H1 (cell line): ENCODE results near the gene VPS13D. TPM values are rescaled to one million over a fixed set of nuclear protein-coding genes. Genes with fewer than 3 reads are reported as not detected.

Experiments used
- CTCF ChIA-PET: fragments of 300-600 bp; sonication (Branson Sonifier 250); formaldehyde crosslinking; loops from one replicate; lab custom pipeline; 2021; ENCODE audit not compliant: partially characterized antibody; lab: Charles Lee
- POLR2A ChIA-PET: fragments of 300-600 bp; sonication (Branson Sonifier 250); formaldehyde crosslinking; loops from one replicate; lab custom pipeline; 2021; ENCODE audit warnings: inconsistent platforms; ENCODE audit not compliant: partially characterized antibody; lab: Charles Lee
- DNase-seq, 2 experiments: peaks; one replicate each; pipeline versions ENCODE4 v3.0.0 to v3.0.0-alpha.2; 2010 to 2022; ENCODE audit warnings: low spot score in 2 of 2, low read depth in 1 of 2, mixed read lengths in 1 of 2
- FAIRE-seq: peaks from 2 replicates; lab custom pipeline; 2011; peaks lifted over from hg19 to GRCh38; lab: Jason Lieb, UNC
- H2AFZ ChIP-seq: 2 replicates; pipeline ENCODE4 v1.8.1; 2012; ENCODE audit warnings: low read length, inconsistent platforms
- H2AK5ac ChIP-seq: 2 replicates; pipeline ENCODE4 v1.6.1; 2013; ENCODE audit warnings: low read depth, low read length
- H2BK120ac ChIP-seq: replicated peaks from 2 replicates; pipeline ENCODE3; 2013; ENCODE audit warnings: low read depth, low read length, inconsistent platforms
- H2BK12ac ChIP-seq: 2 replicates; pipeline ENCODE4 v1.6.1; 2013; ENCODE audit warnings: low read depth, low read length
- H2BK15ac ChIP-seq: 2 replicates; pipeline ENCODE4 v1.6.1; 2013; ENCODE audit warnings: low read length
- H2BK20ac ChIP-seq: 2 replicates; pipeline ENCODE4 v1.6.1; 2013; ENCODE audit warnings: low read length
- H2BK5ac ChIP-seq: 2 replicates; pipeline ENCODE4 v1.6.1; 2013; ENCODE audit warnings: low read depth, low read length
- H3K14ac ChIP-seq: 2 replicates; pipeline ENCODE4 v1.6.1; 2013; ENCODE audit warnings: inconsistent platforms; ENCODE audit not compliant: insufficient read length
- H3K18ac ChIP-seq: 2 replicates; pipeline ENCODE4 v1.6.1; 2013; ENCODE audit warnings: low read length; ENCODE audit errors: extremely low read depth
- H3K23ac ChIP-seq: 2 replicates; pipeline ENCODE4 v1.6.1; 2013; ENCODE audit warnings: inconsistent platforms; ENCODE audit not compliant: insufficient read length
- H3K23me2 ChIP-seq: 2 replicates; pipeline ENCODE4 v1.6.1; 2013; ENCODE audit warnings: low read depth, low read length
- H3K27ac ChIP-seq: 2 replicates; pipeline ENCODE4 v1.6.1; 2011; ENCODE audit warnings: low read depth, low read length, inconsistent platforms
- H3K27me3 ChIP-seq, 4 experiments: replicated peaks in 1 of 4; 1 replicate in 1 of 4; 2 replicates in 3 of 4; pipeline versions ENCODE4 v1.6.1 to v1.8.1; 2011 to 2013; ENCODE audit warnings: low read length in 3 of 4, mild to moderate bottlenecking in 3 of 4, inconsistent platforms in 2 of 4, mixed read lengths in 2 of 4, moderate library complexity in 1 of 4; ENCODE audit not compliant: control insufficient read depth in 3 of 4, insufficient read depth in 3 of 4; ENCODE audit errors: extremely low read depth in 1 of 4
- H3K36me3 ChIP-seq, 4 experiments: 2 replicates each; pipeline versions ENCODE4 v1.6.1 to v1.8.1; 2011 to 2013; ENCODE audit warnings: mild to moderate bottlenecking in 4 of 4, low read length in 3 of 4, moderate library complexity in 2 of 4, control low read depth in 1 of 4, inconsistent platforms in 1 of 4; ENCODE audit not compliant: insufficient read depth in 4 of 4, control insufficient read depth in 2 of 4
- H3K4ac ChIP-seq: replicated peaks from 2 replicates; pipeline ENCODE3; 2013; ENCODE audit warnings: low read length, low read depth, mixed read lengths, inconsistent platforms; ENCODE audit not compliant: insufficient read length
- H3K4me1 ChIP-seq, 4 experiments: replicated peaks in 1 of 4; 1 replicate in 1 of 4; 2 replicates in 3 of 4; pipeline versions ENCODE4 v1.6.1 to v1.8.1; 2011 to 2013; ENCODE audit warnings: low read length in 3 of 4, inconsistent platforms in 2 of 4, mixed read lengths in 1 of 4; ENCODE audit not compliant: insufficient read depth in 4 of 4, control insufficient read depth in 3 of 4
- H3K4me2 ChIP-seq, 2 experiments: 2 replicates each; pipeline versions ENCODE4 v1.6.1 to v1.8.1; 2011 to 2013; ENCODE audit warnings: low read depth in 2 of 2, low read length in 2 of 2, control low read depth in 1 of 2, inconsistent platforms in 1 of 2, mild to moderate bottlenecking in 1 of 2; ENCODE audit not compliant: insufficient read depth in 1 of 2
- H3K4me3 ChIP-seq, 4 experiments: fragments of 200-600, 300-600 bp in 1 of 4; sonication (generic), shearing (Covaris generic), sonication (Bioruptor Twin) in 1 of 4; 2 replicates each; pipeline versions ENCODE4 v1.5.1 to v1.8.1; 2011 to 2016; ENCODE audit warnings: low read length in 4 of 4, low read depth in 3 of 4, control low read depth in 2 of 4, inconsistent platforms in 2 of 4, mild to moderate bottlenecking in 2 of 4, mixed read lengths in 1 of 4, moderate library complexity in 1 of 4; ENCODE audit not compliant: insufficient read depth in 2 of 4; ENCODE audit errors: extremely low read depth in 1 of 4
- H3K56ac ChIP-seq: replicated peaks from 2 replicates; pipeline ENCODE3; 2013; ENCODE audit warnings: low read depth, mild to moderate bottlenecking, mixed read lengths, low read length, inconsistent platforms; ENCODE audit not compliant: insufficient read length
- H3K79me1 ChIP-seq: 2 replicates; pipeline ENCODE4 v1.6.1; 2013; ENCODE audit warnings: low read depth, low read length, control low read depth
- H3K79me2 ChIP-seq, 2 experiments: 2 replicates each; pipeline versions ENCODE4 v1.6.1 to v1.8.1; 2012 to 2013; ENCODE audit warnings: low read length in 2 of 2, mild to moderate bottlenecking in 2 of 2, inconsistent platforms in 1 of 2; ENCODE audit not compliant: insufficient read depth in 2 of 2, control insufficient read depth in 1 of 2
- H3K9ac ChIP-seq, 4 experiments: replicated peaks in 1 of 4; 1 replicate in 1 of 4; 2 replicates in 3 of 4; pipeline versions ENCODE4 v1.6.1 to v1.8.1; 2011 to 2013; ENCODE audit warnings: low read depth in 3 of 4, low read length in 3 of 4, control low read depth in 2 of 4, mild to moderate bottlenecking in 2 of 4, moderate library complexity in 2 of 4, inconsistent platforms in 1 of 4; ENCODE audit errors: extremely low read depth in 1 of 4
- H3K9me3 ChIP-seq, 2 experiments: 2 replicates each; pipeline versions ENCODE4 v1.6.1 to v1.8.1; 2012 to 2013; ENCODE audit warnings: mild to moderate bottlenecking in 2 of 2, moderate library complexity in 2 of 2, control low read depth in 1 of 2, inconsistent platforms in 1 of 2, low read depth in 1 of 2, low read length in 1 of 2, mixed read lengths in 1 of 2; ENCODE audit not compliant: insufficient read depth in 2 of 2
- H4K20me1 ChIP-seq, 2 experiments: replicated peaks in 1 of 2; 2 replicates each; pipeline versions ENCODE3 to v1.8.1; 2011 to 2013; ENCODE audit warnings: inconsistent platforms in 2 of 2, low read length in 2 of 2, mild to moderate bottlenecking in 1 of 2; ENCODE audit not compliant: insufficient read depth in 2 of 2, control insufficient read depth in 1 of 2
- H4K5ac ChIP-seq: 2 replicates; pipeline ENCODE4 v1.6.1; 2013; ENCODE audit warnings: low read length, low read depth, mixed read lengths, inconsistent platforms; ENCODE audit not compliant: insufficient read length
- H4K8ac ChIP-seq: 2 replicates; pipeline ENCODE4 v1.8.0; 2013; ENCODE audit warnings: mild to moderate bottlenecking, moderate library complexity, low read length, inconsistent platforms; ENCODE audit not compliant: insufficient read depth; ENCODE audit errors: extremely low read depth
- H4K91ac ChIP-seq: replicated peaks from 2 replicates; pipeline ENCODE3; 2013; ENCODE audit warnings: low read length, mixed read lengths, inconsistent platforms; ENCODE audit not compliant: insufficient read length
- BACH1 ChIP-seq: IDR thresholded peaks from 2 replicates; pipeline ENCODE4 v1.6.1; 2012; ENCODE audit warnings: low read length, improper control_type of control experiment
- CTBP2 ChIP-seq: IDR thresholded peaks from 2 replicates; pipeline ENCODE4 v1.7.0; 2011; ENCODE audit warnings: borderline replicate concordance, mild to moderate bottlenecking, moderate library complexity, mixed read lengths, low read length; ENCODE audit not compliant: insufficient read depth, insufficient read length
- TAF1 ChIP-seq: IDR thresholded peaks from 2 replicates; pipeline ENCODE4 v1.6.1; 2011; ENCODE audit warnings: mild to moderate bottlenecking, low read depth, low read length
- WGBS, 2 experiments: shearing (Covaris generic) in 1 of 2; methylation state at CpG; one replicate each; pipeline versions ENCODE4 v1.1.6 to v1.1.7; 2013 to 2015; ENCODE audit warnings: low lambda C conversion rate in 2 of 2, mixed read lengths in 2 of 2, inconsistent platforms in 1 of 2, low coverage in 1 of 2, missing lambda C conversion rate in 1 of 2; ENCODE audit not compliant: insufficient replicate concordance in 2 of 2, insufficient coverage in 1 of 2, insufficient read length in 1 of 2; ENCODE audit errors: extremely low coverage in 1 of 2, missing lambda C conversion rate in 1 of 2; 5-methylcytosine and 5-hydroxymethylcytosine counted together
- polyA plus RNA-seq, 7 experiments: library from polyadenylated mRNA; depleted of rRNA in 3 of 7; stranded (reverse) in 5 of 7; unstranded in 2 of 7; fragments of >200 nt in 5 of 7; fragments of 200-250 nt in 2 of 7; gene quantifications; 1 replicate in 5 of 7; 2 replicates in 1 of 7; 4 replicates in 1 of 7; pipeline versions ENCODE4 v1.2.1 to v1.2.3, GENCODE V29; 2011 to 2013; ENCODE audit warnings: missing spikeins in 2 of 7, mixed read lengths in 2 of 7
- total RNA-seq: library from RNA; stranded (reverse); fragmentation: NEBNext Ultra II Directional; extraction: Animal tissue kit (Norgen Biotek cat#: 25700); gene quantifications from 2 replicates; pipeline ENCODE4 v1.2.1, GENCODE V29; 2021

Gene VPS13D
- total and polyA plus RNA-seq, 2 of the 8 experiments (the other 6 are each of a cell fraction or from before 2014, with no cell fraction given) = 10.9 to 31.2 TPM

GRCh38 chr1:12375133-12375829 lies 145.5 kb downstream of the VPS13D start:
- Histone ChIP-seq H2BK120ac (no peak overlapping the region), H3K23me2 (no peaks in the 10 kb centered on the region)
- no peak for DNase-seq
- CTCF ChIA-PET = interaction anchor here (0.8 to 1.2 kb wide), 2 partner anchors 12 to 33 kb away, joined by 3 to 4 read pairs; no protein-coding TSS in a partner anchor
- TF ChIP-seq CTBP2 (no peak), BACH1 (no peak), TAF1 (no peak)
- TF ChIP-seq, all 59 proteins: peak for 0
- no peak overlapping the region for H3K18ac ChIP-seq
- no peak overlapping the region for H3K9ac ChIP-seq
- H3K27ac ChIP-seq = no peak overlapping the region
- 99% methylated on average over 4 of the region's 4 CpGs; no CpG with 5 or more reads in 1 of the 2 experiments for WGBS, 2 experiments
- no peak overlapping the region for H4K5ac ChIP-seq
- H3K14ac ChIP-seq = no peak overlapping the region
- H2BK20ac ChIP-seq = no peak overlapping the region
- no peak overlapping the region for H4K91ac ChIP-seq
- H3K36me3 ChIP-seq = peaks cover 0 to 10% (median 7%) of the 10 kb centered on the region in 4 experiments; a peak in 6 of 8 replicates
- no peaks in the 10 kb centered on the region for H4K20me1 ChIP-seq
- H3K56ac ChIP-seq = no peak overlapping the region
- no peak for FAIRE-seq
- POLR2A ChIA-PET = no interaction called here
- H3K4me1 ChIP-seq = no peaks in the 10 kb centered on the region
- no peak overlapping the region for H3K4ac ChIP-seq
- H2BK12ac ChIP-seq = no peak overlapping the region
- no peak overlapping the region for H3K4me3 ChIP-seq
- no peak overlapping the region for H2AFZ ChIP-seq
- H2BK5ac ChIP-seq = no peak overlapping the region
- no peak overlapping the region for H3K4me2 ChIP-seq
- H4K8ac ChIP-seq = no peak overlapping the region
- no peak overlapping the region for H2AK5ac ChIP-seq
- H3K23ac ChIP-seq = no peak overlapping the region
- no peaks in the 10 kb centered on the region for H3K27me3 ChIP-seq
- no peak overlapping the region for H2BK15ac ChIP-seq
- H3K79me1 ChIP-seq = no peaks in the 10 kb centered on the region
- no peaks in the 10 kb centered on the region for H3K9me3 ChIP-seq
- no peaks in the 10 kb centered on the region for H3K79me2 ChIP-seq
